IPS-15b (cell line): ENCODE measurements around the gene RPP40.

ENCODE experiments used
- H3K27me3 ChIP-seq: one replicate; pipeline ENCODE4 v1.6.1; 2013; ENCODE audit warnings: low read length; ENCODE audit not compliant: control insufficient read depth, insufficient read depth
- H3K36me3 ChIP-seq: one replicate; pipeline ENCODE4 v1.6.1; 2013; ENCODE audit warnings: low read length; ENCODE audit not compliant: control insufficient read depth, insufficient read depth
- H3K4me1 ChIP-seq: one replicate; pipeline ENCODE4 v1.6.1; 2013; ENCODE audit warnings: mild to moderate bottlenecking, low read length; ENCODE audit not compliant: control insufficient read depth, insufficient read depth
- H3K4me3 ChIP-seq: one replicate; pipeline ENCODE4 v1.5.1; 2013; ENCODE audit warnings: low read depth, low read length
- H3K9ac ChIP-seq: one replicate; pipeline ENCODE4 v1.6.1; 2013; ENCODE audit warnings: low read depth, mild to moderate bottlenecking, low read length
- H3K9me3 ChIP-seq: one replicate; pipeline ENCODE4 v1.6.1; 2013; ENCODE audit warnings: mild to moderate bottlenecking, low read length; ENCODE audit not compliant: control insufficient read depth, insufficient read depth

The RPP40 gene

GRCh38 chr6:4950076-4950475 lies 53.8 kb downstream of the RPP40 start:
- Histone ChIP-seq H3K27me3 (no peaks in the 10 kb centered on the region), H3K4me1 (peaks cover 9% of the 10 kb centered on the region), H3K36me3 (peaks cover 20% of the 10 kb centered on the region), H3K9ac (no peak overlapping the region), H3K4me3 (no peak overlapping the region), H3K9me3 (no peaks in the 10 kb centered on the region)

- Histone ChIP-seq H3K9ac (no peak overlapping the region), H3K4me3 (no peak overlapping the region), H3K36me3 (peaks cover 23% of the 10 kb centered on the region), H3K4me1 (peaks cover 9% of the 10 kb centered on the region), H3K27me3 (no peaks in the 10 kb centered on the region), H3K9me3 (no peaks in the 10 kb centered on the region)
Measured at GRCh38 chr6:4948781-4949450, 54.9 kb downstream of the RPP40 start.

- no peaks in the 10 kb centered on the region for H3K27me3 ChIP-seq
- H3K36me3 ChIP-seq: peaks cover 20% of the 10 kb centered on the region
- H3K9ac ChIP-seq: no peak overlapping the region
- no peaks in the 10 kb centered on the region for H3K9me3 ChIP-seq
- peaks cover 9% of the 10 kb centered on the region for H3K4me1 ChIP-seq
- no peak overlapping the region for H3K4me3 ChIP-seq
Measured at GRCh38 chr6:4947716-4948115, 56.1 kb downstream of the RPP40 start.

GRCh38 chr6:4946521-4946920 lies 57.3 kb downstream of the RPP40 start:
- H3K36me3 ChIP-seq: peaks cover 18% of the 10 kb centered on the region
- H3K27me3 ChIP-seq: no peaks in the 10 kb centered on the region
- no peak overlapping the region for H3K9ac ChIP-seq
- H3K4me3 ChIP-seq: no peak overlapping the region
- H3K9me3 ChIP-seq: no peaks in the 10 kb centered on the region
- H3K4me1 ChIP-seq: peaks cover 9% of the 10 kb centered on the region
